GM13977 (cell line): ENCODE measurements around the gene C16orf92.
A peak's percentile ranks its signal among the peaks of the same experiment; 100 is the strongest.

Source experiments
- DNase-seq: peaks from one replicate; pipeline ENCODE4 v3.0.0; 2012; ENCODE audit warnings: low spot score
- CTCF ChIP-seq: IDR thresholded peaks from 2 replicates; pipeline ENCODE4 v1.5.1; 2012; ENCODE audit warnings: mild to moderate bottlenecking, control low read depth; ENCODE audit not compliant: insufficient read depth; ENCODE audit errors: extremely low read depth, missing control alignments
- in situ Hi-C: fragments of 300-500 bp; cut with MboI; formaldehyde crosslinking; loops from one replicate; pipeline ENCODE4 v1.12.0; 2022; ENCODE audit warnings: low sequenced_read_pairs, low pct_unique_long_range_greater_than_20kb, mixed read lengths, inconsistent platforms; ENCODE audit not compliant: unreplicated experiment

C16orf92 gene

GRCh38 chr16:30028438-30029076, 5.6 kb downstream of the C16orf92 start:
- no peak for TF ChIP-seq CTCF
- DNase-seq: no peak
- in situ Hi-C loops: loop anchor here (10.0 kb wide), 1 partner anchor 344 kb away; no protein-coding TSS in a partner anchor

DNA sequence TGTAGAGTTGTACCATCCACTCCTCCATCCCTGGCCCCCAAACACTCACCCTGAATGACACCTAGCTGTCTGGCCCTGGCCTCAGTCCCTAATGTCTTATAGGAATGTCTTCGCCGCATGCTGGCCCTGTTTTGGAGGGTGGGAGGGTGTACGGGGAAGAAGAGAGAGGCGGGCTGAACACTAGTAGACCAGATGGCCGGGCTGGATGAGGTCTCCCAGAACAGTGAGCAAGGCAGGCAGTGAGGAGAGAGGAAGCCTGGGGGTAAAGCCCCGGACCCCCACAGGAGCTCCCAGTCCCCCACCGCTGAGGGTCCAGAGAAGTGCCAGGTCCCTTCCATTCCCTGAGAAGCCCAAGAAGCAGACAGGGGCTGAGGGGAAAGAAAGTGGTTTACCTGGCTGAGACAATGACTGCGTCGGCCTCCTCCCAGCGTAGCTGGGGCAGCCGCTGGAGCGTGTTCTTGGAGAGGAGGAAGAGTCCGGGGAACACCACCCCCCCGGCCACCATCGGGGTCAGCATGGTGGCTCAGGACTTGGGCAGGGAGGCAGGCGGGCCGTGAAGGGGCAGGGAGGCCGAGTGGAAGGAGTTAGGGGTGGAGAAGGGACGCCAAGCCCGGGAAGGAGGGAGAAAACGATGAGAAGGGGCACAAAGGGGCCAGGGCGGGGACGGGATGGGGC, 7.2 kb downstream of the C16orf92 start:
- in situ Hi-C loops: no loop called here
- no peak for TF ChIP-seq CTCF
- DNase-seq: no peak

- no peak for TF ChIP-seq CTCF
- DNase-seq: no peak
- in situ Hi-C loops: no loop called here
These were observed 7.9 kb downstream of the C16orf92 start, which contains the start of gene TLCD3B for GRCh38 chr16:30030841-30031413. Gene TLCD3B, minus strand, starts transcription at chr16:30031271. Its CDS starts 744 bp downstream, at chr16:30030527.

DNA sequence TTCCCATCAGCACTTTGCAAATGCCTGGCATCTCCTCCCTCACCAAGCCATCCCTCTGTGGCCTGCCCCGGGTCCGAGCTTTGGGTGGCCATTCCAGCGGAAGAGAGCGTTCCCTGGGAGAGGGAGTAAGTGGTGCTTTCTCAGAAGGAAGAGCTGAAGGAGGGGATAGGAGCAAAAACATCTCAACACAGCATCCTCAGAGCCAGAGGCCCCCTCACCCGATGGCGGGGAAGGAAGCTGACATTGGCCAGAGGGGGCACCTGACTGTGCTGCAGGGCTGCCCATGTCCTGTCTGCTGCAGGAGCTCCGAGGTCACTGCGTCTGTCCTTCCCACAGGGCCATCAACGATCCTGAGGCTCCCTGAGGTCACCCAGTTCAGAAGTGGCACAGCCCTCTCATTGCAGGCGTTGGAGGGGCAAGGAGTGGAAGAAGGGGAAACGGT, 8.5 kb downstream of the C16orf92 start:
- no peak for DNase-seq
- TF ChIP-seq CTCF: no peak
- in situ Hi-C loops: no loop called here

- DNase-seq: peak; percentile 83
- TF ChIP-seq CTCF: peak; percentile 86
- in situ Hi-C loops: no loop called here
These were observed 9.3 kb downstream of the C16orf92 start for GRCh38 chr16:30032083-30032819.

GRCh38 chr16:30033270-30033669, 10.3 kb downstream of the C16orf92 start:
- no peak for DNase-seq
- in situ Hi-C loops: no loop called here
- no peak for TF ChIP-seq CTCF
